ENCODE data around the gene PARP15.

Gene PARP15

GRCh38 chr3:122535964-122536631, 41.4 kb upstream of the PARP15 start:
- Histone ChIP-seq H3K4me1 (peaks cover 6% of the 10 kb centered on the region), H3K9ac (no peak overlapping the region), H3K4me3 (ENCODE audit: low read depth, low read length) (no peak overlapping the region), H3K79me2 (no peaks in the 10 kb centered on the region), H3K4me2 (ENCODE audit: low read length) (peak overlapping the region; percentile 15), H3K27me3 (ENCODE audit: control insufficient read depth, insufficient read depth, low read length) (no peaks in the 10 kb centered on the region), H3K36me3 (ENCODE audit: control insufficient read depth, insufficient read depth, low read length) (no peaks in the 10 kb centered on the region), H3K9me3 (ENCODE audit: control insufficient read depth, low read length) (no peaks in the 10 kb centered on the region), H2AFZ (no peak overlapping the region), H3K27ac (no peak overlapping the region)
- TF ChIP-seq CTCF (IDR thresholded peaks at IDR 0.05): no peak

- Histone ChIP-seq H3K27ac (no peak overlapping the region), H2AFZ (no peak overlapping the region), H3K4me1 (peaks cover 6% of the 10 kb centered on the region), H3K27me3 (ENCODE audit: control insufficient read depth, insufficient read depth, low read length) (no peaks in the 10 kb centered on the region), H3K9ac (no peak overlapping the region), H3K4me2 (ENCODE audit: low read length) (no peak overlapping the region), H3K9me3 (ENCODE audit: control insufficient read depth, low read length) (no peaks in the 10 kb centered on the region), H3K4me3 (ENCODE audit: low read depth, low read length) (no peak overlapping the region), H3K36me3 (ENCODE audit: control insufficient read depth, insufficient read depth, low read length) (no peaks in the 10 kb centered on the region), H3K79me2 (no peaks in the 10 kb centered on the region)
- no peak for TF ChIP-seq CTCF (IDR thresholded peaks at IDR 0.05)
Observed at GRCh38 chr3:122536632-122537001, 40.8 kb upstream of the PARP15 start.

GRCh38 chr3:122538956-122539490, 38.4 kb upstream of the PARP15 start:
- Histone ChIP-seq H3K27me3 (ENCODE audit: control insufficient read depth, insufficient read depth, low read length) (no peaks in the 10 kb centered on the region), H2AFZ (no peak overlapping the region), H3K4me3 (ENCODE audit: low read depth, low read length) (no peak overlapping the region), H3K27ac (no peak overlapping the region), H3K4me2 (ENCODE audit: low read length) (no peak overlapping the region), H3K4me1 (peaks cover 6% of the 10 kb centered on the region), H3K9ac (no peak overlapping the region), H3K9me3 (ENCODE audit: control insufficient read depth, low read length) (no peaks in the 10 kb centered on the region), H3K36me3 (ENCODE audit: control insufficient read depth, insufficient read depth, low read length) (no peaks in the 10 kb centered on the region), H3K79me2 (peaks cover under 1% of the 10 kb centered on the region)
- no peak for TF ChIP-seq CTCF (IDR thresholded peaks at IDR 0.05)

GRCh38 chr3:122546151-122546550, 31.3 kb upstream of the PARP15 start:
- no peaks in the 10 kb centered on the region for H3K9me3 ChIP-seq (ENCODE audit: control insufficient read depth, low read length)
- no peak for TF ChIP-seq CTCF (IDR thresholded peaks at IDR 0.05)
- H3K27me3 ChIP-seq (ENCODE audit: control insufficient read depth, insufficient read depth, low read length): no peaks in the 10 kb centered on the region
- H3K4me1 ChIP-seq: no peaks in the 10 kb centered on the region
- H3K27ac ChIP-seq: no peak overlapping the region
- H3K4me2 ChIP-seq (ENCODE audit: low read length): no peak overlapping the region
- peaks cover 4% of the 10 kb centered on the region for H3K79me2 ChIP-seq
- H2AFZ ChIP-seq: no peak overlapping the region
- no peak overlapping the region for H3K4me3 ChIP-seq (ENCODE audit: low read depth, low read length)
- no peak overlapping the region for H3K9ac ChIP-seq
- H3K36me3 ChIP-seq (ENCODE audit: control insufficient read depth, insufficient read depth, low read length): no peaks in the 10 kb centered on the region

- no peak overlapping the region for H3K4me2 ChIP-seq (ENCODE audit: low read length)
- H3K27ac ChIP-seq: no peak overlapping the region
- H3K9me3 ChIP-seq (ENCODE audit: control insufficient read depth, low read length): no peaks in the 10 kb centered on the region
- H3K9ac ChIP-seq: no peak overlapping the region
- no peak for TF ChIP-seq CTCF (IDR thresholded peaks at IDR 0.05)
- H3K36me3 ChIP-seq (ENCODE audit: control insufficient read depth, insufficient read depth, low read length): no peaks in the 10 kb centered on the region
- H3K79me2 ChIP-seq: peaks cover 4% of the 10 kb centered on the region
- no peaks in the 10 kb centered on the region for H3K27me3 ChIP-seq (ENCODE audit: control insufficient read depth, insufficient read depth, low read length)
- H3K4me3 ChIP-seq (ENCODE audit: low read depth, low read length): no peak overlapping the region
- H2AFZ ChIP-seq: no peak overlapping the region
- H3K4me1 ChIP-seq: no peaks in the 10 kb centered on the region
Observed at GRCh38 chr3:122548076-122548475, 29.4 kb upstream of the PARP15 start.

All from parathyroid adenoma (tissue), 2 donors.